NCI-H226 (cell line): Measurements from ENCODE around the gene CYP2W1.

Source experiments
- DNase-seq: peaks from one replicate; pipeline ENCODE4 v3.0.0-alpha.2; 2015

CYP2W1 gene

DNA sequence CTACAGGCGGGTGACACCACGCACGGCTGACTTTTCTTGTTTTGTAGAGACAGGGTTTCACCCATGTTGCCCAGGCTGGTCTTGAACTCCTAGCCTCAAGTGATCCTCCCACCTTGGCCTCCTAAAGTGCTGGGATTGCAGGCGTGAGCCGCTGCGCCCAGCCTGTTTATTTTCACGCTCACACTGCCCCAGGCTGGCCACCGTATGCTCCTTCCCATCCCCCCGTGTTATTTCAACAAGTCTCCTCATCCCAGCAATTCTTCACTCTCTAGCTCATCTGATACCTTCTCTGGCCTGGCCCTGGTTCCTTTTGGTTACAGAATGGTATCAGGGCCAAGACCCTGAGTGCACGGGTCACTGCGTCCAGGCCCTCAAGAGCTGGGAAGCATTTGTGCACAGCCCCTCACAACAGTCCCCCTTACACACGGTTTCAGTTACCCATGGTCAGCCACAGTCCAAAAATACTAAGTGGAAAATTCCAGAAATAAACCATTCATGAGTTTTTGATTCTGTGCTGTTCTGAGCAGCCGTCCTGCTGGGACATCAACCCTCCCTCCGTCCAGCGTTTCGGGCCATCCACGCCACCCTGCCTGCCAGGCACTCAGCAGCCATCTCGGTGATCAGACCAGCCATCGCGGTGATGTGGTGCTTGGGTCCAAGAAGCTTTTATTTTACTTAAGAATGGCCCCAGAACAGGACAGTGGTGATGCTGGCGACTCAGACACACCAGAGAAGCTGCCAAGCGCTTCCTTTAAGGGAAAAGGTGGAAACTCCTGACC lies 16.5 kb upstream of the CYP2W1 start:
- no peak for DNase-seq

DNA sequence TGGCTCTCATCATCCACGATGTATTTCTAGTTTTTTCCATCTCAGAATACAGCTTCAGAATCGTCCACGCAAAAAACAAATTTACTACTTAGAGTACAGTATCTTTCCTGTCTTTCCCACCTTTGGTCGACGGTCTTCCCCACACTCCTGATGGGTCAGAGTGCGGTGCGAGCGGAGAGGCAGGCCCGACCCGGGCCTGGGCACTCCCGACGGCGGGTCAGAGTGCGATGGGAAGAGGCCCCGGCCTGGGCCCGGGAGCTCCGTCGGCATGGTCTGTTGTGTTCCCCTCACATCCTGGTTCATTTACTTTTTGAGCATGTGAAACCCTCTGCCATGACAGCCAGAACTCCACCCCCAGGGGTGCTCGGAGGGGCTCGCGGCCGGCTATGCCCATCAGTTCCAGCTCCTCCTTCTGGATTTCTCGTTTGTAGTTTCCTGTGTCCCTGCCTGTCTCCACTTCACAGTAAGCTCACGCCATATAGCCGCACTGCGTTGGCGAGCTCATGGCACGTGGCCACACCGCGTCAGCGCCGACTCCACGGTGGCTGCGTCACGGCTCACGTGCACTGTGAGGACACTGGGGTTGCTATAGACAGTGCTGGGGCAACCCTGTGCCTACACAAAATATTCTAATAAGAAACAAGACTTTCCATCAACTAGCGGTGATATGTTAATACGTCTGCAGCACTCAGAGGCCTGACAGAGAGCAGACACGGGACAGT lies 15.5 kb upstream of the CYP2W1 start:
- no peak for DNase-seq

DNA sequence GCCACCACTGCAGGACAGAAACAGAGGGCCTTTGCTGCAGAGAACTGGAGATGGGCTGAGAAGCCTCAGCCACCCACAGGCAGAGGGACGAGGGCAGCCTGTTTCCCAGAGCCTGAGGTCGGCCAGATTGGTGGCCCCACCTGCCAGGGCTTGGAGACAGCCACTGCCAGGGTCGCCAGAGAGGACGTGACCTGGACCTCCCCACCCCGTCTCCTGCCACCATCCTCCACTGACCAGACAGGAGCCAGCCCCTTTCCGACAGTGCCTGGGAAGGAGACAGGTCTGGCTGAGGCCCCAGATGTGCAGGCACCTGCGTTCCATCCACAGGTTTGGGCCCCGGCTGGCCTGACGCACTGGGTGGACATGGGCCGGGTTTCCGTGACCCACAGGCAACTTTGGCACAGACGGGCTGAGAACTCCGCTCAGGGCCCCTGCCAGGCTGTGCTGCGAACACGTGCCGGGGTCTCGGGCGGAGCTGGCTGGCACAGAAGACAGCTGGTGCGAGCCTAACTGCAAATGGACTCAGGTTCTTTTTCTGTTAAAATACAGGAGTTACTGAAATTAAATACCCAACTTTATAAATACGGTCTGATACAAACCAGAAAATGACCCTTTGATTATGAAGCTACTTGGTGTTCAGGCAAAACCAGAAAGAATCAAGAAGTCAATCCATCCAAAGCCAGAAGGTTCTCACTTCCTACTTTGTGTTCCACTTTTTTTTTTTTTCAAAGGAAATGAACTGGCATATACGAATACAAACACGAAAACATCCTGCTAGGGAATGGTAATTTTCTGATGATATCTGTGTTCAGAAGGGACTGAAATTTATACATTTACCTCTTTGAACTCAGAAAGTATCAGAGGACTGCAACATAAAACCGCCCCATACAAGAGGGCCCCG lies 14.5 kb upstream of the CYP2W1 start:
- no peak for DNase-seq

DNA sequence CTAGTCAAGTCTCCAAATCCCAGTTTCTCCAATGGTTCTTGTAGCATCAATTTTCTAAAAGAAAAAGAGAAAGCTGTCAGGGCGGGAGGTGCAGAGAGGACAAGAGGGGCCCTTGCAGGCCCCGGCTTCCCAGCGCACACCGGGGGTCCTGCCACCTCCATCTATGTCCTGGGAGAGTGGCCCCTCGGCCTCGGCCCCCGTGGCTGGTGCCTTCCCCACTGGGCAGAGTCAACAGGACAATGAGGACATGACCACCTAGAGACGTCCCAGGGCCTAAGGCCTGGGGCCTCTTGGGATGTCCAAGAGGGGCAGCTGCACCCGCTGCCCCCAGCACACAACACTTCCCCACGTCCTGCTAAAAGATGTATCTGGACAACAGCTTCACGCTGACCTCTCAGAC lies 13.6 kb upstream of the CYP2W1 start:
- DNase-seq, result no peak

DNA sequence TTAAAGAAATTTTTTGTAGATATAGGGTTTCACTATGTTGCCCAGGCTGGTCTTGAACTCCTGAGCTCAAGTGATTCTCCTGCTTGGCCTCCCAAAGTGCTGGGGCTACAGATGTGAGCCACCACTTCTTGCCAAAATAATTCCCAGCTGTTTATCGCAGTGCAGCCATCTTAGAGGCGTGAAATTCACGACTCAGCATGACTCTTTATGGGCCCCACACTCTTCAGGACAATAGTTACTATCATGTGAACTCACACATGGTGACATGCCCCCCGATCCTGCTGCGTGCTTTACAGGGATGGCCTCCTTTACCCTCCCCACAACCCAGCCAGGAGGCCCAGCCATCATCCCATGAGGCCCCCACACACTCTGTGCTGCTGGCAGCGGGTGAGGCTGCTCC lies 12.2 kb upstream of the CYP2W1 start:
- no peak for DNase-seq

DNA sequence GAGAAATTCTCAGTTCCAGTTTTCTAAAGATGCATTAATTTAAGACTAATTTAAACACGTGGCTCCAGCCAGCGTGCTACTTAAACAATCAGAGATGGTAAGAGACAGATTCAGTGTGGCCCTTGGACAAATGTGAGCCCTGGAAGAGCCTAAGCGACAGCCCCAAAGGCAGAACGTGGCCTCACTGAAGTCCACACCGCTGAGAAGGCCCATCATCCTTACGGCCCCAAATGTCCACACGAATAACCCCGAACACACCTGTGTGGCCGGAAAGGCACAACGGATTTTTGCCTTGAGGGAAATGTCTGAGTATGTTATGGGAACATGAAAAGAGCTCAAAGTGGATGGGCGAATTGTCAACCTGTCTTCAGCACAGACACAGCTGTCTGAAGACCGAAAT lies 10.9 kb upstream of the CYP2W1 start:
- DNase-seq, result no peak

DNA sequence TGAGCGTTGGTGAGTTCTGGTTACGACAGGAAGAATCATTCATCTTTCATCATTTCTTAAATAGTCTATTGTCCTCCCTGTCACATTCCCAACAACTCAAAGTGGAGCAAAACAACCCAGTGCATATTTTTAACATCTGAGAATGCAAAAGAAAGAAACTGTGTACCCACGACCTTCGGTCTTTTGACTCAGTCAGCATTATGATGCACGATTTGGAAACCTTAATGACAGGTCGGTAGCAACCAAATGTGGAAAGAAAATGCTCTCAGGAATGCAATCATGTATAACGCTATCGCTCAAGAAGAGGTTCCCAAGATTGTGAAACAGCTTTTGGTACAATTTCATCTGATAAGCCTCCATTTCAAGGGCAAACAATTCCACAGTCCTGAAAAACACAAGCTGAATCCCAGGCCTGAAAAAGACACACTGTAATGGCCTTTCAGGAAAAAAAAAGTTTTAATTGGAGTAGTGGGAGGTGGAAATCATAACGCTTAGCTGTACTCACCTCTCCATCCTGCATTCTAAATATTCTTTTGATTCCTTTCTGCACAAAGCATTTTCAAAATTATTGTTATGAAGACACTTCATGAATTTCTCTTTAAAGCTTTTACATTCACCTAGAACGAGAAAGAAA lies 10.2 kb upstream of the CYP2W1 start:
- DNase-seq, result no peak

DNA sequence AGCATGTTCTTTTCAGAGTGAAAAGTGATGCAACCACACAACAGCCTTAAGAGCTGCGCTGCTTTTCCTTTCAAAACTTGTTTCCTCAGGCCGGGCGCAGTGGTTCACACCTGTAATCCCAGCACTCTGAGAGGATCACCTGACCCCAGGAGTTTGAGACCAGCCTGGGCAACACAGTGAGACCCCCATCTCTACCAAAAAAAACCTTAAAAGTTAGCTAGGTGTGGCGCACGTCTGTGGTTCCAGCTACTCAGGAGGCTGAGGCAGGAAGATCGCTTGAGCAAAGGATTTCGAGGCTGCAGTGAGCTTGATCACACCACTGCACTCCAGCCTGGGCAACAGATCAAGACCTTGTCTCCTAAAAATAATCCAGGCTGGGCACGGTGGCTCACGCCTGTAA lies 9.7 kb upstream of the CYP2W1 start:
- DNase-seq, result no peak

DNA sequence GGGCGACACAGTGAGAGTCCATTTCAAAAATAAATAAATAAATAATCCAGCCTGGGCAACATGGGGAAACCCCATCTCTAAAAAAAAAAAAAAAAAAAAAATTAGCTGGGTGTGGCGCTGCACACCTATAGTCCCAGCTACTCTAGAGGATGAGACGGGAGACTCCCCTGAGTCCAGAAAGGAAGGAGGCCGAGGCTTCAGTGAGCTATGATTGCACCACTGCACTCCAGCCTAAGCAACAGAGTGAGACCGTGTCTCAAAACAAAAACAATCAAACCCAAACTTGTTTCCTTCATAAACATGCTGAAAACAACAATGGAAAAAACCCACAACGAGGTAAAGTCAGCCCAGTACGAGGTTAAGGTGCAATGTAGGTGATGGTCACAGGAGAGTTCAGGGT lies 8.8 kb upstream of the CYP2W1 start:
- DNase-seq, result no peak

DNA sequence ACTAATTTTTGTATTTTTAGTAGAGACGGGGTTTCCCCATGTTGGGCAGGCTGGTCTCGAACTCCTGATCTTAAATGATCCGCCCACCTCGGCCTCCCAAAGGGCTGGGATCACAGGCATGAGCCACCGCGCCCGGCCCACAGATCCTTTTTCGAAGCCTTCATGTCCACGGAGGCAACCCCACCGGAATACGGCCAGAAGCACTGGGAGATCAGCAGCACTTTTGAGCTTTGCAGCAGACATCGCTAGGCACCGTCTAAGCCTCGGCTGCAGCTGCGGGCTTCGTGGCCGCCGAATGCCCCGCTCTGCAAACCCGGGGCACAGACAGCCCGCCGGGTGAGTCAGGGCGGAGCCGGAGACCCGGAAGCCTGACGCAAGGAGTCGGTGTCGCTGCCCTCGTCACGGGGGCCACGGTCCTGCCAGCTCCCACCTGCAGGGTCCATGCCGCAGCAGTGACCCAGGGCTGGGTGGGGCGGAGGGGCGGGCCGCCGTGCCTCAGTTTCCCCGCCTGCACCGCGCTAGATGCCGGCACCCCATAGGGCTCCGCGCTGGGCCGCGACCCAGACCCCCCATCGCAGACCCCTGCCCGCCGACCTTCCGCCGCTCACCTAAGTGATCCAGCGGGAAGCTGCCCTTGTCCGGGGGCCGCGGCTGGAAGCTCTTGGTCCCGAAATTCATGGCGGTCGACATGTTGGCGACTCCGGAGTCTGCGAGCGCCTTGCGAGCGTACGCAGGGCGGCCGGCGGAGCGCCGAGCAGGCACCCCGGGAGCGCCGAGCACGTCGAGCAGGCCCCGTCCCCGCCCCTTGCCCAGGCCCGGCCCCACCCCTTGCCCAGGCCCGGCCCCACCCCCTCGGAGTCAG lies 7.9 kb upstream of the CYP2W1 start, which contains the start of gene COX19:
Gene COX19, minus strand, starts transcription at position 730 of the 862 bp plus-strand sequence. Its CDS starts 40 bp downstream, at position 690.
- DNase-seq, result peak; percentile 86

DNA sequence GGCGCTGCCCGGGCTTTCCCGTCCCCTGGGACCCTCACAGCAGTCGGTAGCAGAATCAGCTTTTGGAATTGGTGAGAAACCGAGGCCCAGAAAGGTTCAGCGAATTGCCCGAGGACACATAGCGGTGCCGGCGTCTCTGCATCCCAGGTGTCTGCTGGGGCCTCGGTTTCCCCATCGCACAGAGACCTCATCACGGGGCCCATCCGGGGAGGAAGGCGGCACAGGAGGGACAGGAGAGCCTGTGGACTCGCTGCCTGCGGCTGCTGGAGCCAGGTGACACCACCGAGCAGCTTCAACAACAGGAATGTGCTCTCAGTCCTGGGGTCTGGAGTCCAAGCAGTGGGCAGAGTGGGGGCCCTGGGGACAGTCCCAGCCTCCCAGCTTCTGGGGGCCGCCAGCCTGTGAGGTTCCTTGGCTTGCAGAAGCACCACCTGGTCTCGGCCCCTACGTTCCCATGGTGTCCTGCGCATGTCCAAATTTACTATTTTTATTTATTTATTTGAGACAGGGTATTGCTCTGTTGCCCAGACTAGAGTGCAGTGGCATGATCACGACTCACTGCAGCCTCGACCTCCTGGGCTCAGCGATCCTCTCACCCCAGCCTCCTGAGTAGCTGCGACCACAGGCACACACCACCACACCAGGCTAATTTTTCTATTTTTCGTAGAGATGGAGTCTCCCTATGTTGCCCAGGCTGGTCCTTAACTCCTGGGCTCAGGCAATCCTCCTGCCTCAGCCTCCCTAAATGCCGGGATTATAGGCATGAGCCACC lies 7.1 kb upstream of the CYP2W1 start:
- DNase-seq, result no peak

DNA sequence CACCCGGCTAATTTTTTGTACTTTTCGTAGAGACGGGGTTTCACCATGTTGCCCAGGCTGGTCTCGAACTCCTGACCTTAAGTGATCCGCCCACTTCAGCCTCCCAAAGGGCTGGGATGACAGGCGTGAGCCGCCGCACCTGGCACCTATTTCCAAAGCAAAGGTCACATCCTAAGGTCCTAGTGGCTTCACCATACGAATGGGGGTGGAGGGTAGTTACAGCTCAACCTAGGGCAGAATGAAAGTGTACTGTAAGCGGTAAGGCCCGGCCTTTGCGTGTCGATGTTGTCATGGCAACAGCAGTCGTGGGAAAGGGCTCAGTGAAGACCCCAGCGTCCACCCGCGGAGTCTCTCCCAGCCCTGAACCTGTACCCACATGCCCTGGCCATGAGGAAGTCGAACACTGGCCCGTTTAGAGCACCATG lies 6.1 kb upstream of the CYP2W1 start:
- no peak for DNase-seq

DNA sequence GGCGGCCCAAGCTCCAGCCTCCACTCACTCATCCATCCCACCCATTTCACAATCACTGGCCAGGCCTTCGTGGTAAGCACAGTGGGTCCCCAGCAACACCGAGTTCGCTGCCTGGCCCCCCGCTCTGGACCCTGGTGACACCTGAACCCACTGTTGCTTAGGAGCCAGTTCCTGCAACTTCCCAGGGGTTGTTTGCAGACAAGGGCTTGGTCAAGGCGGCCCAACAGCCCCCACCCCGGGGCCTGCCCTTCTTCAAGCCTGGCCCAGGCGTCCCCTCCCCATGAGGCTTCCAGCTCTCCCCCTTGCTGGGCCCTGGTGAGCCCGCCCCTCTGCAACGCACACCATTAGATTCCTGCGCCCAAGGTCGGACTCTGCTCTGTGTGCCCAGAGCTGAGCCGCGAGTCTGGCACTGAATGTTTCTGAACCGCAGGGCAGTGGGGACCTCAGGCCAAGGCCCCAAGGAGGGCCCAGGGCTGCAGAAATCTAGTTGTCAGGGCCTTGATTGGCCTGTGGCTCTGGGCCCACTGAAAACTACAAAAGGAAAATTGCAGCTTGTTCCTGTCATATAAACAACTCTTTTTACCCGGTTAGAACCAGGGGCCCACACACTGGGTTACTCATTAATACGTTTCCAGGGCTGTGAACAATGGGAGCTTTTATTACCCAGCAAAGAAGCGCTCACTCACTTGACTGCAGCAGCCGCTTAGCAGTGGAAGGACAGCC lies 5.5 kb upstream of the CYP2W1 start:
- DNase-seq, result no peak

DNA sequence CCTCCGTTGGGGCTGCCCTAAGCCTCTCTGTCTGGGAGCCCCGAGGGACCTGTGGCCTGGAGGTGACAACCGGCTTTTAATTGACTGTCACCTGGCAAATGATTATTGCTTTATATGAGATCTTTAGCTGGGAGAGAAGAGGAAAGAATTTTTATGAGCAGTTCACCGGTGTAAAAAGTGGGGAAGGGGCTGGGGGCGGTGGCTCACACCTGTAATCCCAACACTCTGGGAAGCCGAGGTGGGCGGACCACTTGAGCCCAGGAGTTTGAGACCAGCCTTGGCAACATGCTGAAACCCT lies 5.0 kb upstream of the CYP2W1 start:
- DNase-seq, result no peak

DNA sequence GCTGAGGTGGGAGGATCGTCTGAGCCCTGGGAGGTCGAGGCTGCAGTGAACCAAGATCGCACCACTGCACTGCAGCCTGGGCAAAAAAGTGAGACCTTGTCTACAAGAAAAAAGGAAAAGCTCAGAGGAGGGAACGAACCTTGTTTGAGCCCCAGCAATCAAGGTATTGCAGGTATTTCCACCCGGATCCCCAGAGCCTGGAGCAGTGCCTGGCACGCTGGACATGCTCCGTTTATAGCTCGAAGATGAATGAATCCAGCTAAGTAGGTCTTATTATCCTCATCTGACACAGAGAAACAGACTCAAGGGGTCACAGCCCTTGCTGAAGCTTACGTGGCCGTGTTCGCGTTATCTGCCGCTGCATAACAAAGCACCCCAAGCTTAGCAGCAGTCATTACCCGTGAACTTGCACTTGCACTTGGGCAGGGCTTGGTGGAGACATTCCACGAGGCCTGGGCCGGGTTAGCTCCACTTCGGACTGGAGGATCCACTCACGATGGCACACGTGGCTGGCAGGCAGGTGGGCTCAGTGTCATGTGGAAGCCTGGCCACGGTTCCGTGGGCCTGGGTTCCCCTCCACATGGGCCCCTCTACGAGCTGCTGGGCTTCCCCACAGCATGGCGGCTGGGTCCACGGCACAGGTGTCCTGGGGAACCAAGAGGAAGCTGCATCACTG lies 4.4 kb upstream of the CYP2W1 start:
- DNase-seq, result no peak

DNA sequence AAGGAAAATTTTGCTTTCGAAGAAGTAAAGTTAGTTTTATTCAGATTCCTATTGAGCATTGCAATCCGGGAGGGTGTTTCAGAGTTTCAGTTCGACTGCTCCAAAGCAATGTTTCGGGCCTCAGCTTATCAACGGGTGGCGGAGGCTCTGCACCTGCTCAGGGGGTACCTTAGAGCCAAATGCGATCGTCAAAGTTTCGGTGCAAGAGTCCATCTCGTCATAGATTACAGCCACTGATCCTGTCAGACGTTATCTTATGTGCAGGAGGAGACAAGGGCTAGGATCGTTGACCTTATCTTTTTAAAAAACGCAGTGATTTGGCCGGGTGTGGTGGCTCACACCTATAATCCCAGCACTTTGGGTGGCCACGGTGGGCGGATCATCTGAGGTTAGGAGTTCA lies 3.8 kb upstream of the CYP2W1 start:
- DNase-seq, result no peak

DNA sequence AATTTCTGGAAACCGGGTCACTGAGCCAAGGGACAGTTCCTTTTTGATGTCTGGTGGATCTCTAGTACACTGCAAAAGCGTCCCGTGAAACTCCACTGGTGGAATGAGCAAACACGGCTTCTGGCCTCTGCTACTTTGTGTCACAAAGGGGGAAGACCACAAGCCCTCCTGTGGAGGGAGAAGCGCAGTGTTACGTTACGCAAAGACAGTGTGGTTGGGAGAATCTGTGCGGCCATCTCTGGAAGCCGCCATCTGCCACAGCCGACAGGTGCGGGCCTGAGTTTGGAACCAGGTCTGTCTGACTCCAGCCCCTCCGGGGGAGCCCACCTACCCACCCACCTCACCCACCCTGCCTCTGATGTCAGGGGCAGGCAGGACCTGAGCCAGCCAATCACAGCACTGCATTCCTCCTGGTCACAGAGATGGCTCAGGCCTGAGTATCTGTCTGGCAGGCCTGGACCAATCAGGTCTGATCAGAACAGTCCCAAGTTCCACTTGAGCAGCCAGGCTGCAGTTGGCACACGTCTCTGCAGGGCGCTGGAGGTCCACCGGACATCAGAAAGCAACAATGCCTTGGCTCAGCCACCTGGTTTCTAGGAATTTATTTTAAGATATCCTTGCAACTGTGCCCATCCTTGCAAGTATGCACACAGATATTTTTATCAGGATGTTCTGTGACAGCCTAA lies 3.0 kb upstream of the CYP2W1 start:
- no peak for DNase-seq

DNA sequence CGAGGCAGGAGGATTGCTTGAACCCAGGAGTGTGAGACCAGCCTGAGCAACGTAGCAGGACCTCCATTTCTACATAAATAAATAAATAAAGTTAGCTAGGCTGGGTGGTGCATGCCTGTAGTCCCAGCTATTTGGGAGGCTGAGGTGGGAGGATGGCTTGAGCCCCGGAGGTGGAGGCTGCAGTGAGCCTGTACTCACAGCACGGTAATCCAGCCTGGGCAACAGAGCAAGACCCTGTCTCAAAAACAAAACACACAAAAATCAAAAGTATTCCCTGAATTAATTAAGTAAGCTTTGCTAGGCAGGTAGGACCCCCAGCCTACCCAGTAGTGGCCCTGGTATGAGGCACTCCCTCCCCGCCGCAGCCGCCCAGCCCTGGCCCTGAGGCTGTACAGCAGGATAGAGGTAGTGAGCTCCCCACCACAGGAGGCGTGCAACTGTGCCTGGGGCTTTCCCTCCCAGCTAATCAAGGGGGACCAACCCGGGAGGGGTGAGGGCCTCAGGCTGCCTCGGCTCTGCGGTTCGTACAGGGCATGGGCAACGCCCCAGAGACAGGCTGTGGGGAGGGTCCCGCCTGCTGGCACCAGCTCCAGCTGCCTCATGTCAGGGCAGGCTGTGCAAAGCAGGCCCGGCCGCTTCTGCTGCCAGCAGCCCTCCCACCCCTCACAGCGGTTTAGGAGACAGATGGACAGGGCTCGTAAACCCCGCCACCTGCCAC lies 1.0 kb upstream of the CYP2W1 start:
- no peak for DNase-seq

DNA sequence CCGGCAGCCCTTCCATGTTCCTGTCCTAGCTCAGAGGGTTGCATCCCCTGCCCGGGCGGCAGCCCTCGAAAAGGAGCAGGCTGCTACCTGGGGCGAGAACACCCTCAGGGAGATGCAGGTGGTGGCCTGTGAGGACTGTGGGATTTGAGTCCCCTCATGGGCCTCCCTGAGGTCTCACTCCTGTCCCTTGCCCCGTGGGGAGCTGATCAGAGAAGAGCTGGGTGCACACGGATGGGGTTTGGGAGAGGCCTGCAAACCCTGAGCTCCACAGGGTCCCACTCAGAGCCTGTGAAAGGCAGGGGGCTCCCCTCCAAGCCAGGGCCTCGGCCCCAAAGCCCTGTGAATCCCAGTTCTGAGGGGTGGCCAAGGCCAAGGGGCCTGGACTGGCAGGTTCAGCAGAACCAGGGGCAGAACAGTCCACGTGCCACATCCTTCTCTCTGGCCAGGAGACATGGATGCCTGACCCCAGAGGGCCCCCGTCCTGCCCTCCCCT lies 424 bp upstream of the CYP2W1 start:
- no peak for DNase-seq
